Endothelial cell of umbilical vein (primary cell): ENCODE measurements around the gene DYRK4. TPM values are rescaled to one million over a fixed set of nuclear protein-coding genes. Genes with fewer than 3 reads are reported as not detected.

Experiments used
- BruUV-seq: library from RNA; stranded (reverse); fragments of 400-500 nt; replicated peaks from 2 replicates; lab custom pipeline; 2021; lab: Mats Ljungman, UMichigan
- CTCF ChIA-PET: fragments of 300-600, 350-600 bp; sonication (Branson Sonifier 250); formaldehyde crosslinking; loops from one replicate; lab custom pipeline; 2021; ENCODE audit warnings: antibody characterized with exemption, inconsistent platforms; lab: Charles Lee
- POLR2A ChIA-PET: fragments of 300-600, 350-600 bp; sonication (Branson Sonifier 250); formaldehyde crosslinking; loops from one replicate; lab custom pipeline; 2021; ENCODE audit warnings: antibody characterized with exemption, inconsistent platforms; lab: Charles Lee
- DNase-seq: peaks from one replicate; pipeline ENCODE4 v3.0.0-alpha.2; 2011; ENCODE audit warnings: low read depth, low spot score
- FAIRE-seq: peaks from 2 replicates; lab custom pipeline; 2011; peaks lifted over from hg19 to GRCh38; lab: Jason Lieb, UNC
- H2AFZ ChIP-seq: 2 replicates; pipeline ENCODE4 v1.6.0; 2012; ENCODE audit warnings: low read depth, low read length, control low read depth, inconsistent platforms
- H3K27ac ChIP-seq: 2 replicates; pipeline ENCODE4 v1.5.1; 2011; ENCODE audit warnings: low read depth, mild to moderate bottlenecking, control low read depth, low read length, moderate library complexity; ENCODE audit not compliant: insufficient read depth
- H3K27me3 ChIP-seq, 2 experiments: 2 replicates each; pipeline versions ENCODE4 v1.6.0 to v1.6.1; 2011; ENCODE audit warnings: low read length in 2 of 2, mixed read lengths in 1 of 2; ENCODE audit not compliant: control insufficient read depth in 2 of 2, insufficient read depth in 2 of 2
- H3K36me3 ChIP-seq, 2 experiments: 2 replicates in 1 of 2; 3 replicates in 1 of 2; pipeline ENCODE4 v1.5.1; 2011; ENCODE audit warnings: low read length in 2 of 2, mild to moderate bottlenecking in 1 of 2, moderate library complexity in 1 of 2; ENCODE audit not compliant: control insufficient read depth in 2 of 2, insufficient read depth in 2 of 2; ENCODE audit errors: extremely low read depth in 1 of 2
- H3K4me1 ChIP-seq: 3 replicates; pipeline ENCODE4 v1.5.1; 2011; ENCODE audit warnings: mild to moderate bottlenecking, low read length; ENCODE audit not compliant: control insufficient read depth, insufficient read depth; ENCODE audit errors: extremely low read depth
- H3K4me2 ChIP-seq: 2 replicates; pipeline ENCODE4 v1.6.1; 2011; ENCODE audit warnings: low read length, control low read depth, mixed read lengths; ENCODE audit not compliant: insufficient read depth
- H3K4me3 ChIP-seq, 3 experiments: fragments of 200-600 bp in 1 of 3; sonication (generic), shearing (Covaris generic) in 1 of 3; replicated peaks in 1 of 3; 2 replicates each; pipeline ENCODE4 v1.5.1; 2011 to 2016; ENCODE audit warnings: control low read depth in 3 of 3, low read length in 3 of 3, mild to moderate bottlenecking in 2 of 3, inconsistent platforms in 1 of 3, low read depth in 1 of 3, moderate library complexity in 1 of 3; ENCODE audit not compliant: insufficient read depth in 1 of 3
- H3K79me2 ChIP-seq: 2 replicates; pipeline ENCODE4 v1.6.0; 2012; ENCODE audit warnings: low read length, inconsistent platforms; ENCODE audit not compliant: control insufficient read depth, insufficient read depth
- H3K9ac ChIP-seq: replicated peaks from 2 replicates; pipeline ENCODE3; 2011; ENCODE audit warnings: low read length, control low read depth; ENCODE audit not compliant: insufficient read depth; ENCODE audit errors: extremely low read depth
- H3K9me1 ChIP-seq: replicated peaks from 3 replicates; pipeline ENCODE4 v1.6.0; 2011; ENCODE audit warnings: mild to moderate bottlenecking, low read length; ENCODE audit not compliant: control insufficient read depth, insufficient read depth; ENCODE audit errors: extremely low read depth
- H3K9me3 ChIP-seq: replicated peaks from 2 replicates; pipeline ENCODE4 v1.5.1; 2012; ENCODE audit warnings: low read length, inconsistent platforms; ENCODE audit not compliant: control insufficient read depth, insufficient read depth
- H4K20me1 ChIP-seq: replicated peaks from 2 replicates; pipeline ENCODE3; 2011; ENCODE audit warnings: mild to moderate bottlenecking, low read length; ENCODE audit not compliant: control insufficient read depth, insufficient read depth; ENCODE audit errors: extremely low read depth
- EZH2 ChIP-seq: IDR thresholded peaks from 2 replicates; pipeline ENCODE4 v1.6.1; 2012; ENCODE audit warnings: borderline replicate concordance, low read depth, mild to moderate bottlenecking, moderate library complexity, low read length, inconsistent platforms; ENCODE audit not compliant: severe bottlenecking
- FOS ChIP-seq: IDR thresholded peaks from 2 replicates; pipeline ENCODE4 v1.6.1; 2011; ENCODE audit warnings: mild to moderate bottlenecking, low read length, moderate library complexity, borderline replicate concordance; ENCODE audit not compliant: insufficient read depth
- GATA2 ChIP-seq: IDR thresholded peaks from 2 replicates; pipeline ENCODE4 v1.7.0; 2011; ENCODE audit warnings: low read depth, mild to moderate bottlenecking, moderate library complexity, mixed read lengths, low read length; ENCODE audit not compliant: insufficient read length, insufficient read depth
- JUN ChIP-seq: IDR thresholded peaks from 2 replicates; pipeline ENCODE4 v1.6.1; 2011; ENCODE audit warnings: borderline replicate concordance, low read depth; ENCODE audit not compliant: insufficient read length, insufficient read depth
- MYC ChIP-seq: IDR thresholded peaks from one replicate; pipeline ENCODE4 v1.6.1; 2011; ENCODE audit warnings: mild to moderate bottlenecking, low read depth, low read length
- POLR2A ChIP-seq: IDR thresholded peaks from 2 replicates; pipeline ENCODE4 v1.6.1; 2012; ENCODE audit warnings: low read depth, mild to moderate bottlenecking, control low read depth, low read length
- dilution Hi-C: fragments of 300-500 bp; cut with MboI; formaldehyde crosslinking; loops from one replicate; pipeline ENCODE4 v1.15.0; 2019; ENCODE audit warnings: low sequenced_read_pairs; ENCODE audit not compliant: extremely low pct_ligation_motif_present
- intact Hi-C: fragments of 100-400 bp; cut with micrococcal nuclease; formaldehyde crosslinking; loops from one replicate; pipeline ENCODE4 v1.10.0; 2022
- polyA plus RNA-seq, 4 experiments: library from polyadenylated mRNA; depleted of rRNA in 3 of 4; stranded (reverse) in 3 of 4; unstranded in 1 of 4; fragments of >200 nt; gene quantifications; 2 replicates each; pipeline versions ENCODE4 v1.2.1 to v1.2.3, GENCODE V29; 2011 to 2012; ENCODE audit warnings: missing spikeins in 1 of 4
- total RNA-seq: library from RNA; stranded (reverse); gene quantifications from 2 replicates; pipeline ENCODE4 v1.2.3, GENCODE V29; 2021
- TF ChIP-seq, protein P1 (sequence below), 2 donors: IDR thresholded peaks; 1 replicate in 1 of 2; 2 replicates in 1 of 2; pipeline ENCODE4 v1.5.1; 2011; ENCODE audit warnings: low read length in 2 of 2, mild to moderate bottlenecking in 2 of 2, moderate library complexity in 2 of 2, control low read depth in 1 of 2, inconsistent platforms in 1 of 2, low read depth in 1 of 2; ENCODE audit not compliant: insufficient read depth in 1 of 2; ENCODE audit errors: extremely low read depth in 1 of 2

Gene DYRK4
- total and polyA plus RNA-seq, 2 donors (not counting 3 experiments of a cell fraction or from before 2014, with no cell fraction given) = 38.7 to 45.4 TPM

DNA sequence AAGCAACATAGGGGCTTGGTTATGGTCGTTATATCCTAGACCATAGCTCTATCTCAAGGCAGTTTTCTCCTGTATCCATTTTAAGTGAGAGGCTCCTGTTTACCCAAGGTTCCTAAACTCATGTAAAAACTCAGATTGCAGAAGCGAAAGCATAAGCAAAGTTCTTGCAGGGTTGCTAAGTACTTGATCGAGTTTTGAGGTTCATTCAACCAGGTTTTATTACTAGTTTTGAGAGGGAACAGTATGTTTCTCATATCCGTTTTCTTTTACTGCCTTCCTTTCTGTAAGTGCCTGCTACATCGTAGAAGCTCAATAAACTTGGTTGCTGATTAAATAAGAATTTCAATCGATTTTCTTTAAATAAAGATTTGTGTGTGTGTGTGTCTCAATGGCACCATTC is 81.7 kb downstream of the DYRK4 start:
- dilution Hi-C loops = loop anchor here (10.0 kb wide), 1 partner anchor 101 kb away; no protein-coding TSS in a partner anchor

GRCh38 chr12:4645023-4645422 is 83.0 kb downstream of the DYRK4 start:
- Histone ChIP-seq H2AFZ (no peak overlapping the region), H3K4me2 (no peak overlapping the region), H3K9me1 (no peaks in the 10 kb centered on the region), H4K20me1 (no peaks in the 10 kb centered on the region), H3K9me3 (no peaks in the 10 kb centered on the region), H3K4me1 (peaks cover 10% of the 10 kb centered on the region), H3K36me3 (no peaks in the 10 kb centered on the region), H3K4me3 (no peak overlapping the region), H3K27ac (no peak overlapping the region), H3K79me2 (peaks cover 11% of the 10 kb centered on the region), H3K27me3 (peaks cover 0 to 2% of the 10 kb centered on the region in 2 experiments), H3K9ac (no peak overlapping the region)
- FAIRE-seq (no peak), DNase-seq (no peak)
- no peak for TF ChIP-seq MYC
- no peak for TF ChIP-seq EZH2
- TF ChIP-seq JUN = no peak
- dilution Hi-C loops = loop anchor here (10.0 kb wide), 1 partner anchor 100 kb away; no protein-coding TSS in a partner anchor
- intact Hi-C loops = no loop called here
- BruUV-seq = no TSS peak
- POLR2A ChIA-PET = no interaction called here
- CTCF ChIA-PET = interaction anchor here (0.8 kb wide), 1 partner anchor 41 kb away, joined by 3 read pairs; no protein-coding TSS in a partner anchor

More for the DNA sequence above, 81.7 kb downstream of the DYRK4 start:
- POLR2A ChIA-PET = no interaction called here
- Histone ChIP-seq H3K9me1 (no peaks in the 10 kb centered on the region), H3K4me2 (no peak overlapping the region), H3K79me2 (no peaks in the 10 kb centered on the region), H3K4me1 (peaks cover 4% of the 10 kb centered on the region), H2AFZ (no peak overlapping the region), H3K9me3 (no peaks in the 10 kb centered on the region), H4K20me1 (no peaks in the 10 kb centered on the region), H3K9ac (no peak overlapping the region), H3K27ac (no peak overlapping the region), H3K4me3 (no peak overlapping the region), H3K36me3 (no peaks in the 10 kb centered on the region), H3K27me3 (peaks cover 0 to 2% of the 10 kb centered on the region in 2 experiments)
- no TSS peak for BruUV-seq
- CTCF ChIA-PET = interaction anchor here (1.2 kb wide), 1 partner anchor 21 kb away, joined by 3 read pairs; no protein-coding TSS in a partner anchor
- no peak for DNase-seq
- intact Hi-C loops = no loop called here
- TF ChIP-seq GATA2 = no peak
- TF ChIP-seq, protein P1, sequence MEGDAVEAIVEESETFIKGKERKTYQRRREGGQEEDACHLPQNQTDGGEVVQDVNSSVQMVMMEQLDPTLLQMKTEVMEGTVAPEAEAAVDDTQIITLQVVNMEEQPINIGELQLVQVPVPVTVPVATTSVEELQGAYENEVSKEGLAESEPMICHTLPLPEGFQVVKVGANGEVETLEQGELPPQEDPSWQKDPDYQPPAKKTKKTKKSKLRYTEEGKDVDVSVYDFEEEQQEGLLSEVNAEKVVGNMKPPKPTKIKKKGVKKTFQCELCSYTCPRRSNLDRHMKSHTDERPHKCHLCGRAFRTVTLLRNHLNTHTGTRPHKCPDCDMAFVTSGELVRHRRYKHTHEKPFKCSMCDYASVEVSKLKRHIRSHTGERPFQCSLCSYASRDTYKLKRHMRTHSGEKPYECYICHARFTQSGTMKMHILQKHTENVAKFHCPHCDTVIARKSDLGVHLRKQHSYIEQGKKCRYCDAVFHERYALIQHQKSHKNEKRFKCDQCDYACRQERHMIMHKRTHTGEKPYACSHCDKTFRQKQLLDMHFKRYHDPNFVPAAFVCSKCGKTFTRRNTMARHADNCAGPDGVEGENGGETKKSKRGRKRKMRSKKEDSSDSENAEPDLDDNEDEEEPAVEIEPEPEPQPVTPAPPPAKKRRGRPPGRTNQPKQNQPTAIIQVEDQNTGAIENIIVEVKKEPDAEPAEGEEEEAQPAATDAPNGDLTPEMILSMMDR (IDR thresholded peaks at IDR 0.05; ENCODE audit: extremely low read depth in 1 of 2, insufficient read depth in 1 of 2, low read depth in 1 of 2, low read length in 2 of 2) = no peak
- TF ChIP-seq POLR2A = no peak
- TF ChIP-seq FOS = no peak
- no peak for FAIRE-seq
